NCI-H1930 (cell line): Measurements from ENCODE around the gene SRSF10.
"Not testable (repeated sequence)": the region's sequence is repeated elsewhere in the genome, so short reads cannot be mapped to it uniquely, and the experiment has no call there.

Source experiments
- DNase-seq, 2 experiments: peaks; one replicate each; lab custom pipeline; 2025; lab: John Stamatoyannopoulos, UW

SRSF10 gene

GRCh38 chr1:23997812-23998211, 17.7 kb upstream of the SRSF10 start:
- no peak for DNase-seq

- DNase-seq: no peak
Measured at GRCh38 chr1:23996700-23997229, 16.6 kb upstream of the SRSF10 start.

DNA sequence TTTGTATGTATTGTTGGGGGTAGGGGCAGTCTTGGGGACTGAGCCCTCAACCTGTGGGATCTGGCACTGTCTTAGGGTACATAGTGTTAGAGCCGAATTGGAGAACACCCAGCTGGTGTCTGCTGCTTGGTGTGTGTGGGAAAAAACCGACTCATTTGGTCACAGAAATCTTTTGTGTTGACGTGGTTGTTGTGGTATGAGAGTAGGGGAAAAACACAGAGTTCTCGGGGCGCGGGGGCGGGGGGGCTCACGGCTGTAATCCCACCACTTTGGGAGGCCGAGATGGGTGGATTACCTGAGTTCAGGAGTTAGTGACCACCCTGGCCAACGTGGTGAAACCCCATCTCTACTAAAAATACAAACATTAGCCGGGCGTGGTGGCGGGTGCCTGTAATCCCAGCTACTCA, 15.3 kb upstream of the SRSF10 start:
- DNase-seq: no peak

DNA sequence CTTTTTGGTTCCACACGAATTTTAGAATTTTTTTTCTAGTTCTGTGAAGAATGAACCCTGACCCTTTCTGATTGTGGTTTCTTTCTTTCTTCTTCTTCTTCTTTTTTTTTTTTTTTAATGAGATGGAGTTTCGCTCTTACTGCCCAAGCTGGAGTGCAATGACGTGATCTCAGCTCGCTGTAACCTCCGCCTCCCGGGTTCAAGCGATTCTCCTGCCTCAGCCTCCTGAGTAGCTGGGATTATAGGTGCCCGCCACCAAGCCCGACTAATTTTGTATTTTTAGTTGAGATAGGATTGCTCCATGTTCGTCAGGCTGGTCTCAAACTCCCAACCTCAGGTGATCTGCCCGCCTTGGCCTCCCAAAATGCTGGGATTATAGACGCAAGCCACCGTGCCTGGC, 11.9 kb upstream of the SRSF10 start:
- not testable (repeated sequence) for DNase-seq

DNA sequence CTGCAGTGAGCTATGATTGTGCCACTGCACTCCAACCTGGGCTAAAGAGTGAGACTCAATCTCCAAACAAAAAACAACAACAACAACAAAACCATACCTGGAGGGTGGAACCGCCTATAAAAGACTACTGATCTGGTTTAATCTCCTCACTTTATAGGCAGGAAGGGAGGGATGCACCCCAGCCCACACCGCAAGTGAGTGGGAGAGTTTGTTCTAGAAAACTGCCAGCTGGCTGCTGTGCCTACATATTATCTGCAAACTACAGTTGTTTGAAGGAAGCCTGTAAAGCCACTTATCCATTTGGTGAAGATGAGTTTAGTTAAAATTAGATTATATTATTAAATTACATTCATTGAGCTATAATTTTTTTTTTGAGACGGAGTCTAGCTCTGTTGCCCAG, 9.1 kb upstream of the SRSF10 start:
- DNase-seq: no peak

DNA sequence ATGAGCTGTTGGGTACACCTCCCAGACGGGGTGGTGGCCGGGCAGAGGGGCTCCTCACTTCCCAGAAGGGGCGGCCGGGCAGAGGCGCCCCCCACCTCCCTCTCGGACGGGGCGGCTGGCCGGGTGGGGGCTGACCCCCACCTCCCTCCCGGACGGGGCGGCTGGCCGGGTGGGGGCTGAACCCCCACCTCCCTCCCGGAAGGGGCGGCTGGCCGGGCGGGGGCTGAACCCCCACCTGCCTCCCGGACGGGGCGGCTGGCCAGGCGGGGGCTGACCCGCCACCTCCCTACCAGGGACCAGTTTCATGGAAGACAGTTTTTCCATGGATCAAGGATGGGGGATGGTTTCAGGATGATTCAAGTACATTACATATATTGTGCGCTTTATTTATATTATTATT, 6.9 kb upstream of the SRSF10 start:
- DNase-seq: not testable (repeated sequence)

DNA sequence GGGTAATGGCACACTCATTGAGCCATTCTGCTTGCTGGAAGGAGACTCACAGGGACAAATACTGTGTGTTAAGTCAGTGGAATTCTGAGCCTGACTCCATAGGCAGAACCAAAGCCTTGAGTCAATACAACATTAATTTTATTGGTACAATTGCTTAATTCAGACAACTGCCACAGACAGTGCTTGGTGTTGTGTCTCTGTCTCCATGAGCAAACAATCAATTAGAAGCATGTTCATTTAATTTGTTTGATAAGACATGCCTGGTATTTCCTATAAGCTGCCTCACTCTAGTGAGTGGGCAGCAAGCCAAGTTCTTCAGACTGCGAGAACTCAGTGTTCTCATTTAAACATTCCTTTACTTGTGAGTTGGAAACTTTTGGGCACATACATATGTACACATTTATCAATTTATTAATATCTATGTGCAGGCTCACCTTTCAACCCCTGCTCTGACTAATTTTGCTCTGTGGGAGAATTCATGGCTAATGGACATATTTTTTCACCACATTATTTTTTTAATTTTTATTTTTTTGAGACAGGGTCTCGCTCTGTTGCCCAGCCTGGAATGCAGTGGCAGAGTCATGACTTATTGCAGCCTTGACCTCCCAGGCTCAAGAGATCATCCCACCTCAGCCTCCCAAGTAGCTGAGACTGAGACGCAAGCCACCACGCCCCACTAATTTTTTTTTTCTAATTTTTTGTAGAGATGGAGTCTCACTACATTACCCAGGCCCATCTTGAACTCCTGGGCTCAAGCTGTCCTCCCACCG, 4.5 kb upstream of the SRSF10 start:
- DNase-seq: no peak

GRCh38 chr1:23980728-23981070, 572 bp upstream of the SRSF10 start:
- peak in 1 of 2 experiments; percentile 12 for DNase-seq

DNA sequence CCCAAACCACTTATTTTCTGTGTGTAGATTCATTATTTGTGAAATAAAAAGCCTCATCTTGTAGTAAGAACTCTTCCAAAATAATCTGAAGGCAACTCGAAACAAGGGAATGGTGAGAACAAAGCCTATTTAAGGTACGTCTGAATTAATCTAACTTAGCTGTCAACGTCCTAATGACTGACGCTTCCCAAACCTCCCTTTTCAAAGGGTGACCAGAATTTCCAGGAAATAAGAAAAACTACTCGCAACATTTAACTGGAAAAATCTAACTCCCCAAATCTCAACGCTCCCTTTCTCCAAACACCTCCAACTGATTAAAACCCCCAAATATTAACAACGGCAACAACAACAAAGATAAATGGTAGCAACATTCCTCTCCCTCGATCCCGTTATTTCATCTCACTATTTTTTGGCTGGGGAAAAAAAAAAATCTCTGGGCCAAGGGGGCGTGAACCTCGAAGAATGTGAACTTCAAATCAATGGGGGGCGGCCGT, 693 bp downstream of the SRSF10 start:
- no peak for DNase-seq

DNA sequence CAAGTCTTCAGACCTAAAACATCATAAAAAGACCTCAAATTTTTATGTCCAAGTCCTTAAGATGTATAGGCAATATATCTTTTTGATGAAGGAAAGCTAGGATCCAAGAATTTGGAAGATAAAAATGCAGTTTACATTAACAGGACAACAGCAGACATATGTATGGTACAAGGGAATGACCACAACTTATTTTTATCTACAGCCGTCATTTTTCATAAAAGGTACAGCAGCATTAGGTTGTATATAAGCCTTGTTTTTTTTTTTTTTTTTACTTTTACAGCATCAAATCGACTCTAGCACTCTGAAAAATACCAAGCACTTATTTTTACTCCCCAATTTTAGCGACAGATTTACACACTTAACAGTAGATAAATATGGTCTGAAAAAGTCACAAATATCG, 1.3 kb downstream of the SRSF10 start:
- no peak for DNase-seq

GRCh38 chr1:23977854-23978191, 2.3 kb downstream of the SRSF10 start:
- DNase-seq: no peak

DNA sequence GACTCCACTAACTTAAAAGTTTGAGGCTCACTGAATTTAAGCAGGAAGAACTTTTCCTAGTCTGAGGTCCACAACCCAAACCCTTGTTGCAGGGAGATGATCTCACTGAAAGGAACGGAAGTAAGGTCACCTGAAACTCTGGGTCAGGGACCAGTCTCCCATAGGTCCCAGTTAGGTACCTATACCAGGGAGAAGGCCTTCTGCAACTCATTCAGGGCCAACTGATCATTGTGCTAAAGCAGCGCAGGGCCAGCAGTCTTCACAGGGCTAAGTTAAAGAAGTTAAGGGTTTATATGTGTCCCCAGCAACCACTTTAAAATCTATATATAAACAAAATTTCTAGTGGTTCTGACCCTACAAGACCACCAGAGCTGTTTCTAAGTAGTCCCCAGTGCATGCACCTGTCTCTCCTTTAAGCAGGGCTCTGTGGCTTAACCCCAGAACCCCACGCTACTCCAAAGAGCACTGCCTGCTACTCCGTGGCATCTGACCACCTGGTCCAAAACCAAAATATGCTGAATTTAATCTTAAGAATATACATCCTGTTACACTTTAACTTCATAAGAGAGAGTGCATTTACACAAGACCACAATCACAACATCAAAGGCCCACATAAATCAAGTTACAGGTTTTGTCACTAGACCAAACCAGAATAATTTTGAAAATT, 2.8 kb downstream of the SRSF10 start:
- no peak for DNase-seq

GRCh38 chr1:23967871-23968270, 12.3 kb downstream of the SRSF10 start:
- no peak for DNase-seq

DNA sequence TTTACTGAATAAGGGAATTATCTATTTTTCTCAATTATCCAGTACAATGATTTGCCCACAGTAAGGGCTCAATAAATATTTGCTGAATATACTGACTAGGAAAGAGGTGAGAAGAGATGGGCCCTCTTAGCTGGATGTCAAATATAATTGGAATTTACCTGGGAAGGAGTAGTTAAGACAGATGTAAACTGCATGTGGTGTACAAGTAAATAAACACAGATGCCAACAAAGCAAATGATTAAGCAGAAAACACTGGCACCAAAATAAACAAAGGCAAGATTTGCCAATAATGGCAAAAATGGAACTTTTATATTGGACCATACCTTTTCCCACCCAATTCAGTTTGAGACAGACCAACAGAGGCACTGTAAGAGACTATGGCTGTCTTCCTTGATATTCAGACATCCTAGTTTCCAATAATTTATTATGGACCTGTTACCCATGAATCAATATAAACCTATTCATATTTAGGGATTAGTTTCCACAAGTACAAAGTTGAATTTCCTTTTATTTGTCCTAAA, 13.1 kb downstream of the SRSF10 start:
- peak in 1 of 2 experiments; percentile 37 for DNase-seq

- DNase-seq: no peak
Measured at GRCh38 chr1:23964790-23965740, 15.1 kb downstream of the SRSF10 start.

DNA sequence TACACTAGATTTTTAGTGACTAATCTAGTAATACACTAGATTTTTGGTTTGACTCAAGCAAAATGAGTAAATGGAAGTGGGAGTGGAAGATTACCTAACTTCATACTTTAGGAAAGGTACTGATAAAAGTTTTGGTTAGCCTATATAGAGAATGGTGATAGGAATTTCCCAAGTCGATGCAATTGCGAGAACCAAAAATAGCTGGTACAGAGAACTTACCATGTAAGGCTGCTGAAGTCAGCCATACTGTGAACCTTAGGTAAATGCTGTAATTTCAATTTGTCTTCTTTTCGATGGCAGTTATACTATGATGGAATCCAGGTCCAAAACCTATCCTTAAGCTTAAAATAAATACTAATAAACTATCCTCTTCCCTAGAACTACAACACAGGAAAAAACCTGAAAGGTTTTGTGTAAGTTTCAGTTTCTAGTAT, 15.9 kb downstream of the SRSF10 start:
- no peak for DNase-seq

DNA sequence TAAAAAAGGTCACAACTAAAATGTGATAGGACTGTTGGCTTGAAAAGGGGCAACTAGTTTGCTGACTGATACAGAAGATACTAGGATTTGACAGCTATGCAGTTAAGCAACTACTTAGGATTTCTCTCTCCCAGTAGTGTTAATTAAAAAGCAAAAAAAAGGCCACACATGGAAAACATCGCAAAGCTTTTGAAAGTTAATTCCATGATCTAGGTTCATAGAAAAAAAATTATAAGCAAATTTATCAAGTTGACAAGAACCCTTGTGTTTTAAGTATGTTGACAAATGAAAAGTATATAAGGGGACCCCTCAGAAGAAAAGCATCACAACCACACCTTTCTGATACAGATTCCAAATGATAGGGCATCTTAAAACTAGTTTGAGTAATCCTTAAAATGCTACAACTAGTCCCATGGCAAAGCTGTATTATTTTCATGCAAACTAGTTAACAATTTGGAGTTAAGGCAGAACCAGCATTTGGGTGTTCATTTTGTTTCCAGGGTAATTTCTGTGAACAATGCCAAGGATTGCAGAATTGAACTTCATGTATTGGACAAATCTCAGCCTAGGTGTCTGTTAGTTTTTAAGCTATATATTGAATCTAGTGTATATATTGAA, 16.4 kb downstream of the SRSF10 start:
- no peak for DNase-seq

DNA sequence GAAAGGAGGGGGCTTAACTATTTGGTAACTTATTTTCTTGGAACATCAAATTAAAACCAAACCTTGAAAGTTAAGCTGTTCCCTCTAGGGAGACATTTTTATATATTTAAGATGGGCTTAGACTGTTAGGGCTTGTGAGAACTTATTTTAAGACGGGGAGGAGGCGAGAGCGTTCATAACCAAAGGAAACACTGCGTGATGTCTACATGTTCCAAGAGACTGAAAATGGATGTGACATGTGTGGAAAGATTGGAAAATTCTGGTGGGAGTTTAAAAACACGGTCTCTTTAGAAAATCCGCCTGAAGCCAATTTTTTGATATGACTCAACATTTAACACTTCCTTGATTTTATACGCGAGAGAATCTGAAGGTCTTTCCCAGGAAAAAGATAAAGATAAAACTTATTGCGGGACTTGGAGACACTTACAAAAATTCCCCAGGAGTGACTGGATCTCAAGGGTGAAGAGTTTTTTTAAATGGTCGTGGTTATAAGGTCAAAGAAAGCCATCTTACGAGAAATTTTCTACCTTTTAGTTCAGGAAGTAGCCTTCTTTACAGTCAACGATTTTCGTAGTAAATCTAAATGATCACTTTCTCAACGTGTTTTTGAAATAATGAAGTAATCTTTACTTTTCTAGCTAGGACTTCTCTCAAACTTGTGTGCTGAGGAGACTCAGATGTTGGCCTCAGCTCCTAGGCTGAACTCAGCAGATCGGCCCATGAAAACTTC, 19.7 kb downstream of the SRSF10 start:
- DNase-seq: no peak

DNA sequence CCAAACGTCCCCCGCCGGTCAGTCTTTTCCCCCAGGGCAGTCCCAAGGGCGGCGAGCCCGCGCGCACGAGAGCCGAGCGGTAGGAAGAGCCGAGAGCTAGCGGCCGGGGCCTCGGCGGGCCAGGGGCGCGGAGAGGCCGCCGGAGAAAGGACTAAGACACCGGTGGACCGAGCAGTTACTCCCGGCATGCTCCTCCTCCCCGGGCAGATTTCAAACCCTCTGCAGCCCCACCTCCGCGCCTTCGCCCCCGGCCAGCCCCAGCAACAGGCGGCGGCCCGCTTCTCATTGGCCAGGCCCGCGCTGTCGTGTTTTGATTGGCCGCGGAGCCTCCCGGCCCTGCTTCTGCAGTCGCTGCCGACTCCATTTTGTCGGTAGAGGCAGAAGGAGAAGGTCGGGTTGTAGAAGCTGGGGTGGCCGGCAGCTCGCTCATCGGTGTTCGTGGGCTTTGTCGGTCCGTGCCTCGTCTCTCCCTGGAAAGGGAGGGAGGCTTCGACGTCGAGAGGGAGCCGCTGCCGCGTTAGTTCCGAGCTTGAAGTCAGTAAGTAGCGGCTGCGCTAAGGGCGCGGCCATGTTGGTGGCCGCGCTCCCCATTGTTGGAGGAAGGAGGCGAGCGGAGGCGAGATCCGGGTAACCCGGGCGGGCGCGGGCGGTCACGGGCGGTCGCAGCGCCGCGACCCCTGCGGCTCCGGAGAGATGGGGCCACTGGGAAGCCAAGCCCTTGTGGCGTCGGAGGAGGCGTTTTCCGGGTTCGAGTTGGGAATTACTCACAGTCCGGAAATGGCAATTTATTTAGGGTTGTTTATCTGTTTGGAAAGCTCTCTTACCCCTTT, 20.5 kb downstream of the SRSF10 start, which contains the start of gene PNRC2:
Gene PNRC2 (plus strand): TSS at position 368 of the 830 bp plus-strand sequence. CDS start 1,630 bp downstream, outside the sequence.
- DNase-seq: peak; percentile 90 to 91
